ENCODE results near the gene MED22. TPM values are rescaled to one million over a fixed set of nuclear protein-coding genes. Genes with fewer than 3 reads are reported as not detected.

Gene MED22
- total and polyA plus RNA-seq, 2 of the 8 experiments (the other 6 are each of a cell fraction or from before 2014, with no cell fraction given): 56.4 to 68.4 TPM

DNA sequence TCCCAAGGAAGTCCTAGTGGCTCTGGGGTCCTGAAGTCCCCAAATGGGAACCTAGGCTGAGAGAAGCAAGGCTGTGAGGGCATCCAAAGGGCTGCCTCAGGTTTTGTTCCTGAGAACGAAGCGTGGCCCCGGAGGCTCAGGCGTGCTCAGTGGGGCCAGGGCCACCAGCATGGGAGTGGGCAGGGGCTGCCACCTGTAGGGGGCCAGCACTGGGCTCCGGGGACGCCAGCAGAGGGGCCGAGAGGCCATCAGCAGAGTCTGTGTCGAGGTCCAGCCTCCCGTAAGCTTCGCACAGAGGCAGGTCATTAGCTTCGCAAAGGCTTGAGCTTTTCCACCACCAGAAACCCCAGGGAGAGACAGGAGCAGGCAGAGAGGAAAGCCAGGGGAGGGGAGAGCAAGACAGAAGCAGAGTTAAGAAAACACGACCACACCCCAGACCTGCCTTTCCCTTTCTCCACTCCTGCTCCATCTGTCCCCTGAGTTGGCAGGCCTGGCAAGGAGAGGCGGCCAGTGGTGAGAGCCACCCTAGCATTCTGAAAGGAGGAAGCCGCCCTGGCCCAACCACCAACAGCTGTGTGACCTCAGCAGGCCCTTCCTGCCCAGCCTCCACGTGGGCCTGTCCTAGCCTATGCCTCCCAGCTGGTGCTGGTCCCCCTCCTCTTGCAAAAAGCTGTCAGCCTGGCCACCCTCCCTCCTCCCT is 6.4 kb downstream of the MED22 start:
- no peaks in the 10 kb centered on the region for H3K9me3 ChIP-seq (ENCODE audit: insufficient read depth in 2 of 2, low read depth in 1 of 2, low read length in 1 of 2)
- no peak overlapping the region for H3K4me2 ChIP-seq (ENCODE audit: insufficient read depth in 1 of 2, low read depth in 2 of 2, low read length in 2 of 2)
- FAIRE-seq: no peak
- no peak overlapping the region for H3K56ac ChIP-seq (replicated peaks; ENCODE audit: insufficient read length, low read depth, low read length)
- no peak overlapping the region for H2BK120ac ChIP-seq (replicated peaks; ENCODE audit: low read depth, low read length)
- H3K79me1 ChIP-seq (ENCODE audit: low read depth, low read length): peaks cover 17% of the 10 kb centered on the region
- H4K20me1 ChIP-seq (replicated peaks in 1 of 2; ENCODE audit: control insufficient read depth in 1 of 2, insufficient read depth in 2 of 2, low read length in 2 of 2): peaks cover 12 to 31% of the 10 kb centered on the region in 2 experiments
- CTCF ChIA-PET (ENCODE audit: partially characterized antibody): interaction anchor here (0.7 to 5.5 kb wide), 30 partner anchors 8 to 227 kb away, joined by 3 to 45 read pairs (median 5); partner anchors contain the start of genes SLC2A6 and SURF1
- no peak overlapping the region for H2AK5ac ChIP-seq (ENCODE audit: low read depth, low read length)
- H3K4me1 ChIP-seq (replicated peaks in 1 of 4; ENCODE audit: control insufficient read depth in 3 of 4, insufficient read depth in 4 of 4, low read length in 3 of 4): peaks cover 0 to 3% (median 3%) of the 10 kb centered on the region in 4 experiments; a peak in 5 of 7 replicates
- H3K79me2 ChIP-seq (ENCODE audit: control insufficient read depth in 1 of 2, insufficient read depth in 2 of 2, low read length in 2 of 2): peaks cover 4 to 15% of the 10 kb centered on the region in 2 experiments; a peak in 3 of 4 replicates
- no peak overlapping the region for H3K14ac ChIP-seq (ENCODE audit: insufficient read length)
- no peak overlapping the region for H2AFZ ChIP-seq (ENCODE audit: low read length)
- H3K23me2 ChIP-seq (ENCODE audit: low read depth, low read length): peaks cover 1% of the 10 kb centered on the region; the same call in 1 of the 2 replicates
- H2BK12ac ChIP-seq (ENCODE audit: low read depth, low read length): no peak overlapping the region
- H2BK20ac ChIP-seq (ENCODE audit: low read length): no peak overlapping the region
- H3K4me3 ChIP-seq (ENCODE audit: extremely low read depth in 1 of 4, insufficient read depth in 2 of 4, low read depth in 3 of 4, low read length in 4 of 4): no peak overlapping the region
- H3K18ac ChIP-seq (ENCODE audit: extremely low read depth, low read length): no peak overlapping the region
- peaks cover 31 to 70% (median 53%) of the 10 kb centered on the region in 4 experiments for H3K36me3 ChIP-seq (ENCODE audit: control insufficient read depth in 2 of 4, insufficient read depth in 4 of 4, low read length in 3 of 4)
- no peak overlapping the region for H2BK5ac ChIP-seq (ENCODE audit: low read depth, low read length)
- no peak overlapping the region for H3K27ac ChIP-seq (ENCODE audit: low read depth, low read length)
- no peak overlapping the region for H4K5ac ChIP-seq (ENCODE audit: insufficient read length, low read depth, low read length)
- H4K91ac ChIP-seq (replicated peaks; ENCODE audit: insufficient read length, low read length): no peak overlapping the region
- WGBS, 2 experiments (ENCODE audit: extremely low coverage in 1 of 2, insufficient coverage in 1 of 2, insufficient read length in 1 of 2, insufficient replicate concordance in 2 of 2, low coverage in 1 of 2, low lambda C conversion rate in 2 of 2, missing lambda C conversion rate in 1 of 2): 86% methylated on average over 13 of the region's 15 CpGs; no CpG with 5 or more reads in 1 of the 2 experiments
- no peak overlapping the region for H4K8ac ChIP-seq (ENCODE audit: extremely low read depth, insufficient read depth, low read length)
- H3K23ac ChIP-seq (ENCODE audit: insufficient read length): no peak overlapping the region
- H2BK15ac ChIP-seq (ENCODE audit: low read length): no peak overlapping the region
- POLR2A ChIA-PET (ENCODE audit: partially characterized antibody): interaction anchor here (0.8 to 14.8 kb wide), 4 partner anchors 11 to 119 kb away, joined by 3 to 303 read pairs (median 14); partner anchors contain the start of genes ADAMTS13, MED22, RPL7A and SURF1
- H3K9ac ChIP-seq (replicated peaks in 1 of 4; ENCODE audit: extremely low read depth in 1 of 4, low read depth in 3 of 4, low read length in 3 of 4): no peak overlapping the region
- H3K4ac ChIP-seq (replicated peaks; ENCODE audit: insufficient read length, low read depth, low read length): no peak overlapping the region
- DNase-seq (ENCODE audit: low read depth in 1 of 2, low spot score in 2 of 2): no peak
- H3K27me3 ChIP-seq (replicated peaks in 1 of 4; ENCODE audit: control insufficient read depth in 3 of 4, extremely low read depth in 1 of 4, insufficient read depth in 3 of 4, low read length in 3 of 4): no peaks in the 10 kb centered on the region
- TF ChIP-seq RFX5 (IDR thresholded peaks at IDR 0.05; ENCODE audit: borderline replicate concordance, low read depth, low read length) (no peak), TCF12 (IDR thresholded peaks at IDR 0.05; ENCODE audit: low read depth, low read length) (no peak), SP4 (IDR thresholded peaks at IDR 0.05; ENCODE audit: low read length) (no peak), KDM4A (IDR thresholded peaks at IDR 0.05; ENCODE audit: low read depth, low read length, severe bottlenecking) (no peak), MAX (IDR thresholded peaks at IDR 0.05) (no peak), HDAC2 (IDR thresholded peaks at IDR 0.05; ENCODE audit: borderline replicate concordance in 1 of 2, low read depth in 2 of 2, low read length in 2 of 2) (no peak), BACH1 (IDR thresholded peaks at IDR 0.05; ENCODE audit: low read length) (no peak), EGR1 (IDR thresholded peaks at IDR 0.05; ENCODE audit: borderline replicate concordance, low read depth, low read length) (no peak), PHF8 (conservative IDR thresholded peaks at IDR 0.05; ENCODE audit: low read depth, low read length) (no peak), SIN3A (conservative IDR thresholded peaks at IDR 0.05 in 1 of 2, IDR thresholded peaks at IDR 0.05 in 1 of 2; ENCODE audit: low read depth in 1 of 2, low read length in 2 of 2) (no peak), CTBP2 (IDR thresholded peaks at IDR 0.05; ENCODE audit: borderline replicate concordance, insufficient read depth, insufficient read length, low read length) (no peak), CREB1 (IDR thresholded peaks at IDR 0.05) (no peak)

All from H1 (cell line).